Body of pancreas (tissue), 4 donors: ENCODE measurements around the gene PRPS1L1.

Source experiments
- CTCF ChIP-seq, 7 experiments: fragments of 450-650 bp in 4 of 7; fragments of 200-600 bp in 3 of 7; sonication (generic) in 3 of 7; IDR thresholded peaks; one replicate each; pipeline ENCODE4 v1.5.1; 2016 to 2019; ENCODE audit warnings: antibody characterized with exemption in 7 of 7
- POLR2A ChIP-seq, 3 donors: fragments of 450-650 bp; IDR thresholded peaks; one replicate each; pipeline ENCODE4 v1.6.1; 2016; ENCODE audit warnings: antibody characterized with exemption in 3 of 3, mild to moderate bottlenecking in 2 of 3

GRCh38 chr7:18064242-18064838, 36.7 kb upstream of the PRPS1L1 start:
- TF ChIP-seq CTCF (IDR thresholded peaks at IDR 0.05), result peak in 6 of 7 experiments; percentile 24 to 50 (median 43)
- TF ChIP-seq POLR2A (IDR thresholded peaks at IDR 0.05), result no peak
